ENCODE results near the gene MAP3K6. TPM values are rescaled to one million over a fixed set of nuclear protein-coding genes. Genes with fewer than 3 reads are reported as not detected.

Gene MAP3K6
- total and polyA plus RNA-seq, 2 donors (not counting 3 experiments of a cell fraction or from before 2014, with no cell fraction given) = 9.9 to 12.4 TPM

DNA sequence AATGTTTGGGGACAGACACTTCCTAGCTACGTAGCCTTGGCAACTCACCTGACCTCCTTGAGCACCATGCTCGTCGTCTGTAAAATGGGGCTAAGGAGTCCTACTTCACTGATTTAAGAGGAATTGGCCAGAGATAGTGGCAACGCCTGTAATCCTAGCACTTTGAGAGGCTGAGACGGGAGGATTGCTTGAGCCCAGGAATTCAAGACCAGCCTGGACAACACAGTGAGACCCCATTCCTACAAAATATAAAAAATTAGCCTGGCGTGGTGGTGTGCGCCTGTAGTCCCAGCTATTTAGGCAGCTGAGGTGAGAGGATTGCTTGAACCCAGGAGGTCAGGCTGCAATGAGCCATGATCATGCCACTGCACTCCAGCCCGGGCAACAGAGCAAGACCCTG lies 20.4 kb downstream of the MAP3K6 start:
- dilution Hi-C loops (cut with MboI; ENCODE audit: extremely low pct_ligation_motif_present, low sequenced_read_pairs) (no loop called here), intact Hi-C loops (cut with micrococcal nuclease) (no loop called here)
- no peaks in the 10 kb centered on the region for H3K9me1 ChIP-seq (replicated peaks; ENCODE audit: control insufficient read depth, extremely low read depth, insufficient read depth, low read length)
- no peaks in the 10 kb centered on the region for H4K20me1 ChIP-seq (replicated peaks; ENCODE audit: control insufficient read depth, extremely low read depth, insufficient read depth, low read length)
- no TSS peak for BruUV-seq (replicated peaks)
- peaks cover 2 to 5% of the 10 kb centered on the region in 2 experiments for H3K27me3 ChIP-seq (ENCODE audit: control insufficient read depth in 2 of 2, insufficient read depth in 2 of 2, low read length in 2 of 2)
- no peaks in the 10 kb centered on the region for H3K79me2 ChIP-seq (ENCODE audit: control insufficient read depth, insufficient read depth, low read length)
- H3K9me3 ChIP-seq (replicated peaks; ENCODE audit: control insufficient read depth, insufficient read depth, low read length) = no peaks in the 10 kb centered on the region
- no peak overlapping the region for H3K4me2 ChIP-seq (ENCODE audit: insufficient read depth, low read length)
- H2AFZ ChIP-seq (ENCODE audit: low read depth, low read length) = no peak overlapping the region
- no peak overlapping the region for H3K9ac ChIP-seq (replicated peaks; ENCODE audit: extremely low read depth, insufficient read depth, low read length)
- TF ChIP-seq EZH2 (IDR thresholded peaks at IDR 0.05; ENCODE audit: borderline replicate concordance, low read depth, low read length, severe bottlenecking) (no peak), GATA2 (IDR thresholded peaks at IDR 0.05; ENCODE audit: insufficient read depth, insufficient read length, low read depth, low read length) (no peak), POLR2AphosphoS5 (IDR thresholded peaks at IDR 0.05; ENCODE audit: insufficient read depth, low read depth, low read length) (no peak)
- TF ChIP-seq, protein P1, sequence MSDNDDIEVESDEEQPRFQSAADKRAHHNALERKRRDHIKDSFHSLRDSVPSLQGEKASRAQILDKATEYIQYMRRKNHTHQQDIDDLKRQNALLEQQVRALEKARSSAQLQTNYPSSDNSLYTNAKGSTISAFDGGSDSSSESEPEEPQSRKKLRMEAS (IDR thresholded peaks at IDR 0.05; ENCODE audit: insufficient read depth, insufficient read length) = no peak
- DNase-seq (ENCODE audit: low read depth, low spot score) = no peak
- CTCF ChIA-PET = interaction anchor here (1.5 to 3.0 kb wide), 4 partner anchors 11 to 41 kb away, joined by 4 to 22 read pairs (median 8); no protein-coding TSS in a partner anchor
- H3K27ac ChIP-seq (ENCODE audit: insufficient read depth, low read depth, low read length) = no peak overlapping the region
- FAIRE-seq = no peak
- H3K4me3 ChIP-seq (replicated peaks in 1 of 3; ENCODE audit: insufficient read depth in 1 of 3, low read depth in 1 of 3, low read length in 3 of 3) = no peak overlapping the region
- H3K4me1 ChIP-seq (ENCODE audit: control insufficient read depth, extremely low read depth, insufficient read depth, low read length) = peaks cover 7% of the 10 kb centered on the region
- H3K36me3 ChIP-seq (ENCODE audit: control insufficient read depth in 2 of 2, extremely low read depth in 1 of 2, insufficient read depth in 2 of 2, low read length in 2 of 2) = no peaks in the 10 kb centered on the region
- POLR2A ChIA-PET = no interaction called here

DNA sequence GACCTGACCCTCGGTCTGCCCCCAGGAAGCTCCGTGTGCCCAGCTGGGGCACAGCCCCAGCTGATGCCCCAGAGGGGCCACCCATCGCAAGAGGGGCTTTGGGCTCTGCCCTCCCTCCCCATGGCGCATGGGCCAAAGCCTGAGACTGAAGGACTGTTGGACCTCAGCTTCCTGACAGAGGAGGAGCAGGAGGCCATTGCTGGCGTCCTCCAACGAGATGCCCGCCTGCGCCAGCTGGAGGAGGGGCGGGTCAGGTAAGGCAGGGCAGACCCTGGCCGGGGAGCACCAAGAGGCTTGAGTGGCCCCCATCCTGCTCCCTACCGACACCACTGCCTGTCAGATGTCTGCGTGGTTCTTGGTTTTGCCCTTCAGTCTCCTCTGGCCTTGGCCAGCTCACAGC lies 21.5 kb downstream of the MAP3K6 start:
- Histone ChIP-seq H3K4me1 (ENCODE audit: control insufficient read depth, extremely low read depth, insufficient read depth, low read length) (peaks cover 7% of the 10 kb centered on the region), H3K9me3 (replicated peaks; ENCODE audit: control insufficient read depth, insufficient read depth, low read length) (no peaks in the 10 kb centered on the region), H3K9me1 (replicated peaks; ENCODE audit: control insufficient read depth, extremely low read depth, insufficient read depth, low read length) (no peaks in the 10 kb centered on the region), H3K4me2 (ENCODE audit: insufficient read depth, low read length) (no peak overlapping the region), H3K4me3 (replicated peaks in 1 of 3; ENCODE audit: insufficient read depth in 1 of 3, low read depth in 1 of 3, low read length in 3 of 3) (no peak overlapping the region), H4K20me1 (replicated peaks; ENCODE audit: control insufficient read depth, extremely low read depth, insufficient read depth, low read length) (no peaks in the 10 kb centered on the region), H2AFZ (ENCODE audit: low read depth, low read length) (no peak overlapping the region), H3K9ac (replicated peaks; ENCODE audit: extremely low read depth, insufficient read depth, low read length) (no peak overlapping the region), H3K27ac (ENCODE audit: insufficient read depth, low read depth, low read length) (no peak overlapping the region), H3K27me3 (ENCODE audit: control insufficient read depth in 2 of 2, insufficient read depth in 2 of 2, low read length in 2 of 2) (peaks cover 0 to 2% of the 10 kb centered on the region in 2 experiments), H3K36me3 (ENCODE audit: control insufficient read depth in 2 of 2, extremely low read depth in 1 of 2, insufficient read depth in 2 of 2, low read length in 2 of 2) (no peaks in the 10 kb centered on the region), H3K79me2 (ENCODE audit: control insufficient read depth, insufficient read depth, low read length) (no peaks in the 10 kb centered on the region)
- intact Hi-C loops (cut with micrococcal nuclease) (no loop called here), dilution Hi-C loops (cut with MboI; ENCODE audit: extremely low pct_ligation_motif_present, low sequenced_read_pairs) (no loop called here)
- no TSS peak for BruUV-seq (replicated peaks)
- TF ChIP-seq MYC (IDR thresholded peaks at IDR 0.05; ENCODE audit: low read depth, low read length) (no peak), JUN (IDR thresholded peaks at IDR 0.05; ENCODE audit: borderline replicate concordance, insufficient read depth, insufficient read length, low read depth) (no peak), POLR2AphosphoS5 (IDR thresholded peaks at IDR 0.05; ENCODE audit: insufficient read depth, low read depth, low read length) (no peak), EZH2 (IDR thresholded peaks at IDR 0.05; ENCODE audit: borderline replicate concordance, low read depth, low read length, severe bottlenecking) (no peak), FOS (IDR thresholded peaks at IDR 0.05; ENCODE audit: borderline replicate concordance, insufficient read depth, low read length) (no peak), GATA2 (IDR thresholded peaks at IDR 0.05; ENCODE audit: insufficient read depth, insufficient read length, low read depth, low read length) (no peak), POLR2A (IDR thresholded peaks at IDR 0.05; ENCODE audit: low read depth, low read length) (no peak)
- TF ChIP-seq, protein P1 (IDR thresholded peaks at IDR 0.05; ENCODE audit: insufficient read depth, insufficient read length) = no peak
- TF ChIP-seq, protein P2, sequence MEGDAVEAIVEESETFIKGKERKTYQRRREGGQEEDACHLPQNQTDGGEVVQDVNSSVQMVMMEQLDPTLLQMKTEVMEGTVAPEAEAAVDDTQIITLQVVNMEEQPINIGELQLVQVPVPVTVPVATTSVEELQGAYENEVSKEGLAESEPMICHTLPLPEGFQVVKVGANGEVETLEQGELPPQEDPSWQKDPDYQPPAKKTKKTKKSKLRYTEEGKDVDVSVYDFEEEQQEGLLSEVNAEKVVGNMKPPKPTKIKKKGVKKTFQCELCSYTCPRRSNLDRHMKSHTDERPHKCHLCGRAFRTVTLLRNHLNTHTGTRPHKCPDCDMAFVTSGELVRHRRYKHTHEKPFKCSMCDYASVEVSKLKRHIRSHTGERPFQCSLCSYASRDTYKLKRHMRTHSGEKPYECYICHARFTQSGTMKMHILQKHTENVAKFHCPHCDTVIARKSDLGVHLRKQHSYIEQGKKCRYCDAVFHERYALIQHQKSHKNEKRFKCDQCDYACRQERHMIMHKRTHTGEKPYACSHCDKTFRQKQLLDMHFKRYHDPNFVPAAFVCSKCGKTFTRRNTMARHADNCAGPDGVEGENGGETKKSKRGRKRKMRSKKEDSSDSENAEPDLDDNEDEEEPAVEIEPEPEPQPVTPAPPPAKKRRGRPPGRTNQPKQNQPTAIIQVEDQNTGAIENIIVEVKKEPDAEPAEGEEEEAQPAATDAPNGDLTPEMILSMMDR (IDR thresholded peaks at IDR 0.05; ENCODE audit: extremely low read depth in 1 of 2, insufficient read depth in 1 of 2, low read depth in 1 of 2, low read length in 2 of 2) = no peak
- ChIA-PET CTCF (interaction anchor here (0.9 to 3.0 kb wide), 5 partner anchors 12 to 50 kb away, joined by 3 to 22 read pairs (median 5); no protein-coding TSS in a partner anchor), POLR2A (interaction anchor here (0.6 to 0.7 kb wide), 2 partner anchors 20 to 23 kb away, joined by 3 to 6 read pairs; no protein-coding TSS in a partner anchor)
- DNase-seq (ENCODE audit: low read depth, low spot score) = no peak
- FAIRE-seq = no peak

Measured in endothelial cell of umbilical vein (primary cell).